ENCODE results near the gene HECTD2. TPM values are rescaled to one million over a fixed set of nuclear protein-coding genes. Genes with fewer than 3 reads are reported as not detected.
"Not testable (repeated sequence)": the region's sequence is repeated elsewhere in the genome, so short reads cannot be mapped to it uniquely, and the experiment has no call there.

Gene HECTD2
- total RNA-seq, 2 experiments from 2014 or later = 0.92 to 1.0 TPM

GRCh38 chr10:91528768-91529167 lies 118.6 kb downstream of the HECTD2 start:
- Histone ChIP-seq H3K27ac (ENCODE audit: low read depth in 1 of 2, low read length in 2 of 2) (no peak overlapping the region), H3K9me3 (ENCODE audit: control insufficient read depth in 1 of 2, insufficient read depth in 1 of 2, low read length in 2 of 2) (no peaks in the 10 kb centered on the region), H3K4me1 (ENCODE audit: insufficient read depth, low read length) (no peaks in the 10 kb centered on the region), H3K4me3 (ENCODE audit: low read length) (no peak overlapping the region), H3K27me3 (ENCODE audit: control insufficient read depth in 1 of 2, insufficient read depth in 2 of 2, low read length in 2 of 2) (peaks cover 0 to 2% of the 10 kb centered on the region in 2 experiments), H3K36me3 (ENCODE audit: insufficient read depth, low read length) (no peaks in the 10 kb centered on the region)
- ChIA-PET POLR2A (no interaction called here), CTCF (no interaction called here)
- Mint-ChIP-seq H3K27me3 (peaks cover 22% of the 10 kb centered on the region), H3K4me3 (no peak overlapping the region), H3K9me3 (no peaks in the 10 kb centered on the region), H3K36me3 (ENCODE audit: low read depth) (no peaks in the 10 kb centered on the region), H3K4me1 (ENCODE audit: low read depth) (no peaks in the 10 kb centered on the region), H3K27ac (no peak overlapping the region)
- DNase-seq (no peak), ATAC-seq (ENCODE audit: poor library complexity) (no peak)
- intact Hi-C loops (cut with DNase I, micrococcal nuclease) = no loop called here
- no peak for TF ChIP-seq CTCF (IDR thresholded peaks at IDR 0.05)

- H3K27me3 Mint-ChIP-seq; H3K27me3 ChIP-seq (ENCODE audit: control insufficient read depth in 1 of 2, insufficient read depth in 2 of 2, low read length in 2 of 2); H3K4me1 Mint-ChIP-seq (ENCODE audit: low read depth); H3K4me3 Mint-ChIP-seq; ATAC-seq (ENCODE audit: poor library complexity); H3K9me3 ChIP-seq (ENCODE audit: control insufficient read depth in 1 of 2, insufficient read depth in 1 of 2, low read length in 2 of 2); H3K9me3 Mint-ChIP-seq; H3K4me1 ChIP-seq (ENCODE audit: insufficient read depth, low read length); CTCF ChIA-PET; POLR2A ChIA-PET; H3K27ac ChIP-seq (ENCODE audit: low read depth in 1 of 2, low read length in 2 of 2); H3K27ac Mint-ChIP-seq; intact Hi-C loops (cut with DNase I, micrococcal nuclease); H3K36me3 Mint-ChIP-seq (ENCODE audit: low read depth); H3K36me3 ChIP-seq (ENCODE audit: insufficient read depth, low read length); H3K4me3 ChIP-seq (ENCODE audit: low read length); DNase-seq: not testable (repeated sequence)
Observed at GRCh38 chr10:91534789-91535188, 124.6 kb downstream of the HECTD2 start.

GRCh38 chr10:91536111-91536510 lies 126.0 kb downstream of the HECTD2 start:
- Mint-ChIP-seq H3K36me3 (ENCODE audit: low read depth) (no peaks in the 10 kb centered on the region), H3K27ac (no peak overlapping the region), H3K4me1 (ENCODE audit: low read depth) (no peaks in the 10 kb centered on the region), H3K4me3 (no peak overlapping the region), H3K9me3 (no peaks in the 10 kb centered on the region), H3K27me3 (peaks cover 1% of the 10 kb centered on the region)
- H3K27ac ChIP-seq (ENCODE audit: low read depth in 1 of 2, low read length in 2 of 2) = no peak overlapping the region
- no peaks in the 10 kb centered on the region for H3K36me3 ChIP-seq (ENCODE audit: insufficient read depth, low read length)
- ChIA-PET CTCF (no interaction called here), POLR2A (no interaction called here)
- DNase-seq (no peak), ATAC-seq (ENCODE audit: poor library complexity) (no peak)
- intact Hi-C loops (cut with DNase I, micrococcal nuclease) = no loop called here
- no peaks in the 10 kb centered on the region for H3K4me1 ChIP-seq (ENCODE audit: insufficient read depth, low read length)
- H3K9me3 ChIP-seq (ENCODE audit: control insufficient read depth in 1 of 2, insufficient read depth in 1 of 2, low read length in 2 of 2) = peaks cover 0 to 4% of the 10 kb centered on the region in 2 experiments
- TF ChIP-seq CTCF (IDR thresholded peaks at IDR 0.05) = no peak
- no peak overlapping the region for H3K4me3 ChIP-seq (ENCODE audit: low read length)
- H3K27me3 ChIP-seq (ENCODE audit: control insufficient read depth in 1 of 2, insufficient read depth in 2 of 2, low read length in 2 of 2) = no peaks in the 10 kb centered on the region

GRCh38 chr10:91536733-91537132 lies 126.6 kb downstream of the HECTD2 start:
- ATAC-seq (ENCODE audit: poor library complexity) (no peak), DNase-seq (no peak)
- Mint-ChIP-seq H3K9me3 (no peaks in the 10 kb centered on the region), H3K4me3 (no peak overlapping the region), H3K27me3 (no peaks in the 10 kb centered on the region), H3K36me3 (ENCODE audit: low read depth) (no peaks in the 10 kb centered on the region), H3K27ac (no peak overlapping the region), H3K4me1 (ENCODE audit: low read depth) (no peaks in the 10 kb centered on the region)
- ChIA-PET CTCF (no interaction called here), POLR2A (no interaction called here)
- Histone ChIP-seq H3K4me1 (ENCODE audit: insufficient read depth, low read length) (no peaks in the 10 kb centered on the region), H3K36me3 (ENCODE audit: insufficient read depth, low read length) (no peaks in the 10 kb centered on the region), H3K9me3 (ENCODE audit: control insufficient read depth in 1 of 2, insufficient read depth in 1 of 2, low read length in 2 of 2) (peaks cover 0 to 4% of the 10 kb centered on the region in 2 experiments), H3K4me3 (ENCODE audit: low read length) (no peak overlapping the region), H3K27me3 (ENCODE audit: control insufficient read depth in 1 of 2, insufficient read depth in 2 of 2, low read length in 2 of 2) (peaks cover 0 to 3% of the 10 kb centered on the region in 2 experiments), H3K27ac (ENCODE audit: low read depth in 1 of 2, low read length in 2 of 2) (no peak overlapping the region)
- intact Hi-C loops (cut with DNase I, micrococcal nuclease) = no loop called here
- TF ChIP-seq CTCF (IDR thresholded peaks at IDR 0.05) = no peak

Data from CD4-positive, alpha-beta T cell (primary cell).